Astrocyte (in vitro differentiated cells and primary cell): ENCODE data around the gene MRPL4. TPM values are rescaled to one million over a fixed set of nuclear protein-coding genes. Genes with fewer than 3 reads are reported as not detected.

Source experiments
- DNase-seq: peaks from one replicate; pipeline ENCODE4 v3.0.0-alpha.2; 2010; ENCODE audit warnings: low read depth
- FAIRE-seq: peaks from 2 replicates; lab custom pipeline; 2011; peaks lifted over from hg19 to GRCh38; lab: Jason Lieb, UNC
- H2AFZ ChIP-seq: 2 replicates; pipeline ENCODE4 v1.6.0; 2012; ENCODE audit warnings: low read depth, low read length, inconsistent platforms
- H3K27ac ChIP-seq: 2 replicates; pipeline ENCODE4 v1.5.1; 2011; ENCODE audit warnings: low read depth, low read length, inconsistent platforms
- H3K27me3 ChIP-seq: 2 replicates; pipeline ENCODE4 v1.6.0; 2011; ENCODE audit warnings: low read length, inconsistent platforms; ENCODE audit not compliant: insufficient read depth
- H3K36me3 ChIP-seq: 2 replicates; pipeline ENCODE4 v1.5.1; 2011; ENCODE audit warnings: low read length, inconsistent platforms; ENCODE audit not compliant: insufficient read depth
- H3K4me1 ChIP-seq: 2 replicates; pipeline ENCODE4 v1.5.1; 2011; ENCODE audit warnings: low read length, inconsistent platforms; ENCODE audit not compliant: insufficient read depth
- H3K4me2 ChIP-seq: 2 replicates; pipeline ENCODE4 v1.6.0; 2012; ENCODE audit warnings: low read length, inconsistent platforms
- H3K4me3 ChIP-seq: 2 replicates; pipeline ENCODE4 v1.5.1; 2011; ENCODE audit warnings: low read depth, mild to moderate bottlenecking, low read length, inconsistent platforms; ENCODE audit not compliant: insufficient read depth
- H3K79me2 ChIP-seq: 2 replicates; pipeline ENCODE4 v1.6.0; 2012; ENCODE audit warnings: mild to moderate bottlenecking, low read length, inconsistent platforms; ENCODE audit not compliant: insufficient read depth
- H3K9ac ChIP-seq: 2 replicates; pipeline ENCODE4 v1.6.0; 2012; ENCODE audit warnings: mild to moderate bottlenecking, low read length, inconsistent platforms
- H3K9me3 ChIP-seq: 2 replicates; pipeline ENCODE4 v1.5.1; 2012; ENCODE audit warnings: low read depth, mild to moderate bottlenecking, low read length, inconsistent platforms; ENCODE audit not compliant: insufficient read depth
- H4K20me1 ChIP-seq: 2 replicates; pipeline ENCODE4 v1.6.0; 2012; ENCODE audit warnings: low read length, inconsistent platforms; ENCODE audit not compliant: insufficient read depth
- H3K27ac Mint-ChIP-seq: one replicate; pipeline ENCODE4 v1.8.0; 2021; ENCODE audit warnings: mild to moderate bottlenecking, mixed read lengths; ENCODE audit not compliant: unreplicated experiment
- H3K27me3 Mint-ChIP-seq: one replicate; pipeline ENCODE4 v1.8.0; 2021; ENCODE audit warnings: low read depth, mixed read lengths; ENCODE audit not compliant: unreplicated experiment
- H3K36me3 Mint-ChIP-seq: one replicate; pipeline ENCODE4 v1.8.0; 2021; ENCODE audit warnings: low read depth, mixed read lengths; ENCODE audit not compliant: unreplicated experiment
- H3K4me1 Mint-ChIP-seq: one replicate; pipeline ENCODE4 v1.8.0; 2021; ENCODE audit warnings: low read depth, mixed read lengths; ENCODE audit not compliant: unreplicated experiment
- H3K4me3 Mint-ChIP-seq: one replicate; pipeline ENCODE4 v1.8.0; 2021; ENCODE audit warnings: mild to moderate bottlenecking, moderate library complexity, mixed read lengths; ENCODE audit not compliant: unreplicated experiment
- H3K9me3 Mint-ChIP-seq: one replicate; pipeline ENCODE4 v1.8.0; 2021; ENCODE audit warnings: mild to moderate bottlenecking, mixed read lengths; ENCODE audit not compliant: unreplicated experiment
- CTCF ChIP-seq: IDR thresholded peaks from 2 replicates; pipeline ENCODE4 v1.5.1; 2011; ENCODE audit warnings: low read depth, mild to moderate bottlenecking, inconsistent platforms, low read length, moderate library complexity; ENCODE audit not compliant: insufficient read depth
- EZH2 ChIP-seq: IDR thresholded peaks from 2 replicates; pipeline ENCODE4 v1.6.1; 2012; ENCODE audit warnings: mild to moderate bottlenecking, low read length, inconsistent platforms; ENCODE audit not compliant: insufficient read depth
- total RNA-seq: library from RNA; stranded (reverse); gene quantifications from 2 replicates; pipeline ENCODE4 v1.2.1, GENCODE V29; 2021

MRPL4 gene
- total RNA-seq, 1 donor from 2014 or later = 60.3 TPM

DNA sequence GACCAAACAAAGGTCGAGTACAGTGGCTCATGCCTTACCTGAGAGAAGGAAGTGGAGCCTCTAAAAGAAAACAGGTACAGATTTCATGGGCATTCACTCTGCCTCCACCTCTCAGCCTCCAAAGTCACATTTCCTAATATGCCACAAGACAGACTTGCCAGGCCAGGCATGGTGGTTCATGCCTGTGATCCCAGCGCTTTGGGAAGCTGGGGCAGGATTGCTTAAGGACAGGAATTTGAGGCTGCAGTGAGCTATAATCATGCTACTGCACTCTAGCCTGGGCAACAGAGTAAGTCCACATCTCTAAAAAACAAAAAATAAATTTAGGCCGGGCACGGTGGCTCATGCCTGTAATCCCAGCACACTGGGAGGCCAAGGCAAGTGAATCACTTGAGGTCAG, 46.4 kb upstream of the MRPL4 start:
- Histone ChIP-seq H3K27ac (no peak overlapping the region), H3K36me3 (no peaks in the 10 kb centered on the region), H3K9me3 (no peaks in the 10 kb centered on the region), H3K9ac (no peak overlapping the region), H3K4me2 (no peak overlapping the region), H2AFZ (no peak overlapping the region), H3K79me2 (no peaks in the 10 kb centered on the region), H3K4me3 (no peak overlapping the region), H3K27me3 (no peaks in the 10 kb centered on the region), H4K20me1 (no peaks in the 10 kb centered on the region), H3K4me1 (peaks cover 19% of the 10 kb centered on the region)
- H3K27me3 Mint-ChIP-seq = peaks cover 5% of the 10 kb centered on the region
- TF ChIP-seq CTCF (no peak), EZH2 (no peak)
- no peak overlapping the region for H3K4me3 Mint-ChIP-seq
- H3K36me3 Mint-ChIP-seq = peaks cover 2% of the 10 kb centered on the region
- peaks cover 9% of the 10 kb centered on the region for H3K9me3 Mint-ChIP-seq
- no peak for FAIRE-seq
- H3K4me1 Mint-ChIP-seq = peaks cover 11% of the 10 kb centered on the region
- no peak overlapping the region for H3K27ac Mint-ChIP-seq
- no peak for DNase-seq

GRCh38 chr19:10206226-10206885, 45.7 kb upstream of the MRPL4 start:
- peak overlapping the region; percentile 19 for H3K9ac ChIP-seq
- H3K4me3 ChIP-seq = no peak overlapping the region
- H3K27ac Mint-ChIP-seq = no peak overlapping the region
- H3K9me3 Mint-ChIP-seq = peaks cover 9% of the 10 kb centered on the region
- H3K36me3 Mint-ChIP-seq = peaks cover 2% of the 10 kb centered on the region
- H2AFZ ChIP-seq = peak overlapping the region; percentile 71
- H3K4me1 Mint-ChIP-seq = peaks cover 11% of the 10 kb centered on the region
- FAIRE-seq (no peak), DNase-seq (peak; percentile 83)
- TF ChIP-seq CTCF = no peak
- no peak for TF ChIP-seq EZH2
- H3K9me3 ChIP-seq = no peaks in the 10 kb centered on the region
- peaks cover 19% of the 10 kb centered on the region for H3K4me1 ChIP-seq
- no peaks in the 10 kb centered on the region for H4K20me1 ChIP-seq
- H3K27me3 ChIP-seq = no peaks in the 10 kb centered on the region
- H3K4me3 Mint-ChIP-seq = no peak overlapping the region
- H3K4me2 ChIP-seq = peak overlapping the region; percentile 21
- H3K27ac ChIP-seq = peak overlapping the region; percentile 55
- H3K36me3 ChIP-seq = no peaks in the 10 kb centered on the region
- peaks cover 3% of the 10 kb centered on the region for H3K27me3 Mint-ChIP-seq
- H3K79me2 ChIP-seq = no peaks in the 10 kb centered on the region

GRCh38 chr19:10207026-10207425, 45.0 kb upstream of the MRPL4 start:
- Histone ChIP-seq H3K4me1 (peaks cover 19% of the 10 kb centered on the region), H3K9ac (peak overlapping the region; percentile 19), H3K27ac (peak overlapping the region; percentile 55), H4K20me1 (no peaks in the 10 kb centered on the region), H2AFZ (peak overlapping the region; percentile 71), H3K4me2 (peak overlapping the region; percentile 21), H3K79me2 (no peaks in the 10 kb centered on the region), H3K4me3 (no peak overlapping the region), H3K27me3 (no peaks in the 10 kb centered on the region), H3K36me3 (no peaks in the 10 kb centered on the region), H3K9me3 (no peaks in the 10 kb centered on the region)
- DNase-seq = no peak
- TF ChIP-seq CTCF = no peak
- TF ChIP-seq EZH2 = no peak
- Mint-ChIP-seq H3K4me1 (peaks cover 11% of the 10 kb centered on the region), H3K9me3 (peaks cover 9% of the 10 kb centered on the region), H3K27me3 (peaks cover 3% of the 10 kb centered on the region), H3K36me3 (peaks cover 2% of the 10 kb centered on the region), H3K4me3 (peak overlapping the region; percentile 14), H3K27ac (peak overlapping the region; percentile 18)
- no peak for FAIRE-seq
